Tibial artery (tissue), 4 donors: ENCODE data around the gene RAB11FIP4.

Experiments
- DNase-seq, 2 donors: peaks; one replicate each; pipeline ENCODE4 v3.0.0-alpha.2; 2019
- H3K27ac ChIP-seq, 2 donors: fragments of 200-600 bp; sonication (generic) in 1 of 2; 1 replicate in 1 of 2; 2 replicates in 1 of 2; pipeline ENCODE4 v1.5.1; 2018 to 2019; ENCODE audit warnings: mild to moderate bottlenecking in 1 of 2
- H3K27me3 ChIP-seq, 2 donors: fragments of 200-600 bp; sonication (generic) in 1 of 2; one replicate each; pipeline versions ENCODE4 v1.5.1 to v1.6.0; 2016 to 2019
- H3K36me3 ChIP-seq, 3 donors: fragments of 200-600 bp; sonication (generic) in 2 of 3; one replicate each; pipeline ENCODE4 v1.5.1; 2016 to 2019; ENCODE audit warnings: mild to moderate bottlenecking in 2 of 3
- H3K4me1 ChIP-seq, 4 donors: fragments of 200-600 bp; sonication (generic) in 2 of 4; 1 replicate in 3 of 4; 2 replicates in 1 of 4; pipeline ENCODE4 v1.5.1; 2016 to 2019
- H3K4me3 ChIP-seq, 2 donors: fragments of 200-600 bp; sonication (generic) in 1 of 2; 1 replicate in 1 of 2; 2 replicates in 1 of 2; pipeline ENCODE4 v1.5.1; 2018 to 2019; ENCODE audit warnings: mild to moderate bottlenecking in 2 of 2
- H3K9me3 ChIP-seq, 3 donors: fragments of 200-600 bp; sonication (generic) in 1 of 3; one replicate each; pipeline ENCODE4 v1.5.1; 2016 to 2019
- CTCF ChIP-seq, 2 experiments: fragments of 200-600 bp in 1 of 2; fragments of 450-650 bp in 1 of 2; IDR thresholded peaks; one replicate each; pipeline ENCODE4 v1.5.1; 2017 to 2019; ENCODE audit warnings: antibody characterized with exemption in 2 of 2, mild to moderate bottlenecking in 1 of 2, moderate library complexity in 1 of 2
- intact Hi-C: fragments of 100-400 bp; cut with DNase I; formaldehyde crosslinking; loops from one replicate; pipeline ENCODE4 v1.15.0; 2023; ENCODE audit warnings: low total_unique reads

Gene RAB11FIP4

GRCh38 chr17:31462261-31462660 is 70.8 kb downstream of the RAB11FIP4 start:
- DNase-seq: no peak
- peaks cover 0 to 22% of the 10 kb centered on the region in 2 donors for H3K27me3 ChIP-seq
- intact Hi-C loops: no loop called here
- H3K4me3 ChIP-seq: no peak overlapping the region
- no peak overlapping the region for H3K27ac ChIP-seq
- H3K9me3 ChIP-seq: no peaks in the 10 kb centered on the region
- no peak for TF ChIP-seq CTCF (IDR thresholded peaks at IDR 0.05)
- H3K4me1 ChIP-seq: no peaks in the 10 kb centered on the region
- no peaks in the 10 kb centered on the region for H3K36me3 ChIP-seq

GRCh38 chr17:31466096-31466760 is 74.8 kb downstream of the RAB11FIP4 start:
- no peaks in the 10 kb centered on the region for H3K4me1 ChIP-seq
- intact Hi-C loops: no loop called here
- H3K4me3 ChIP-seq: no peak overlapping the region
- H3K36me3 ChIP-seq: no peaks in the 10 kb centered on the region
- TF ChIP-seq CTCF (IDR thresholded peaks at IDR 0.05): no peak
- no peak overlapping the region for H3K27ac ChIP-seq
- H3K9me3 ChIP-seq: no peaks in the 10 kb centered on the region
- DNase-seq: no peak
- peaks cover 0 to 4% of the 10 kb centered on the region in 2 donors for H3K27me3 ChIP-seq

GRCh38 chr17:31467502-31468256 is 76.2 kb downstream of the RAB11FIP4 start:
- no peaks in the 10 kb centered on the region for H3K9me3 ChIP-seq
- no peak overlapping the region for H3K27ac ChIP-seq
- no peaks in the 10 kb centered on the region for H3K36me3 ChIP-seq
- H3K4me3 ChIP-seq: no peak overlapping the region
- no peak for DNase-seq
- intact Hi-C loops: no loop called here
- no peaks in the 10 kb centered on the region for H3K4me1 ChIP-seq
- no peak for TF ChIP-seq CTCF (IDR thresholded peaks at IDR 0.05)
- H3K27me3 ChIP-seq: peaks cover 0 to 13% of the 10 kb centered on the region in 2 donors

GRCh38 chr17:31469959-31470358 is 78.5 kb downstream of the RAB11FIP4 start:
- intact Hi-C loops: no loop called here
- no peak for DNase-seq
- no peak overlapping the region for H3K4me3 ChIP-seq
- no peak overlapping the region for H3K27ac ChIP-seq
- no peak for TF ChIP-seq CTCF (IDR thresholded peaks at IDR 0.05)
- no peaks in the 10 kb centered on the region for H3K4me1 ChIP-seq
- peaks cover 0 to 26% of the 10 kb centered on the region in 2 donors for H3K27me3 ChIP-seq
- H3K36me3 ChIP-seq: no peaks in the 10 kb centered on the region
- H3K9me3 ChIP-seq: no peaks in the 10 kb centered on the region

GRCh38 chr17:31470592-31470991 is 79.1 kb downstream of the RAB11FIP4 start:
- H3K4me3 ChIP-seq: no peak overlapping the region

More at GRCh38 chr17:31470592-31470991, 79.1 kb downstream of the RAB11FIP4 start:
- Histone ChIP-seq H3K4me1 (no peaks in the 10 kb centered on the region), H3K36me3 (no peaks in the 10 kb centered on the region), H3K27me3 (peaks cover 0 to 24% of the 10 kb centered on the region in 2 donors), H3K9me3 (no peaks in the 10 kb centered on the region), H3K27ac (no peak overlapping the region)
- TF ChIP-seq CTCF (IDR thresholded peaks at IDR 0.05): no peak
- intact Hi-C loops: no loop called here
- no peak for DNase-seq
